K562 treated with DMSO at 1 percent for 24 hours (cell line): ENCODE results near the gene EPB41L3. TPM values are rescaled to one million over a fixed set of nuclear protein-coding genes. Genes with fewer than 3 reads are reported as not detected.

Experiments used
- total RNA-seq: library from RNA; unstranded; fragments of 300-600 nt; gene quantifications from 2 replicates; pipeline ENCODE4 v1.2.3, GENCODE V29; 2022; ENCODE audit warnings: low read depth; ENCODE audit not compliant: insufficient read depth

EPB41L3 gene
- total RNA-seq: not detected in 2 replicates

GRCh38 chr18:5543773-5544389 is at the start of gene EPB41L3:
TSS of gene EPB41L3 (minus strand) at chr18:5543997. CDS start at chr18:5489183, 54,814 bp downstream.

Other genes with a start within 250 kb of the EPB41L3 start
- 5.8 and 6.4 TPM in 2 replicates for gene ZBTB14, start 248.3 kb downstream of the EPB41L3 start, total RNA-seq